WTC11 (cell line): ENCODE data around the gene CELA2A. TPM values are rescaled to one million over a fixed set of nuclear protein-coding genes. Genes with fewer than 3 reads are reported as not detected.
A peak's percentile ranks its signal among the peaks of the same experiment; 100 is the strongest.
"Not testable (repeated sequence)": the region's sequence is repeated elsewhere in the genome, so short reads cannot be mapped to it uniquely, and the experiment has no call there.

Experiments
- ATAC-seq: fragments of 200-7000 bp; cut with Tn5 transposase; 2 replicates; pipeline ENCODE4 v1.10.0; 2021; ENCODE audit warnings: mild to moderate bottlenecking, moderate library complexity
- CTCF ChIA-PET: fragments of 300-600 bp; sonication (Branson Sonifier 250); formaldehyde crosslinking; loops from one replicate; lab custom pipeline; 2021; ENCODE audit warnings: antibody characterized with exemption; lab: Charles Lee
- POLR2A ChIA-PET: fragments of 350-600 bp; sonication (Branson Sonifier 250); formaldehyde crosslinking; loops from one replicate; lab custom pipeline; 2021; ENCODE audit warnings: antibody characterized with exemption; lab: Charles Lee
- DNase-seq: peaks from one replicate; pipeline ENCODE4 v3.0.0; 2021; ENCODE audit warnings: low spot score
- H3K27ac Mint-ChIP-seq: 2 replicates; pipeline ENCODE4 v1.8.0; 2021; ENCODE audit warnings: mixed read lengths
- H3K27me3 Mint-ChIP-seq: 2 replicates; pipeline ENCODE4 v1.8.0; 2021; ENCODE audit warnings: low read depth, mild to moderate bottlenecking, moderate library complexity, mixed read lengths
- H3K36me3 Mint-ChIP-seq: 2 replicates; pipeline ENCODE4 v1.8.0; 2021; ENCODE audit warnings: mixed read lengths
- H3K4me1 Mint-ChIP-seq: 2 replicates; pipeline ENCODE4 v1.8.0; 2022; ENCODE audit warnings: mixed read lengths
- H3K4me3 Mint-ChIP-seq: 2 replicates; pipeline ENCODE4 v1.8.0; 2021; ENCODE audit warnings: mild to moderate bottlenecking, moderate library complexity, mixed read lengths
- H3K9me3 Mint-ChIP-seq: 2 replicates; pipeline ENCODE4 v1.8.0; 2021; ENCODE audit warnings: mixed read lengths
- CREB1 ChIP-seq: sonication (generic); formaldehyde crosslinking; IDR thresholded peaks from 2 replicates; pipeline ENCODE4 v1.8.0; 2023; ENCODE audit warnings: mild to moderate bottlenecking, missing genetic modification reagents
- CREM ChIP-seq: sonication (generic); formaldehyde crosslinking; IDR thresholded peaks from 2 replicates; pipeline ENCODE4 v1.8.1; 2022; ENCODE audit warnings: mild to moderate bottlenecking, missing genetic modification reagents, moderate library complexity
- E2F4 ChIP-seq: sonication (generic); formaldehyde crosslinking; IDR thresholded peaks from 2 replicates; pipeline ENCODE4 v1.8.1; 2022; ENCODE audit warnings: low read depth, mild to moderate bottlenecking, moderate library complexity, missing genetic modification reagents, borderline replicate concordance
- E2F5 ChIP-seq: sonication (generic); formaldehyde crosslinking; IDR thresholded peaks from 2 replicates; pipeline ENCODE4 v1.8.1; 2022; ENCODE audit warnings: mild to moderate bottlenecking, moderate library complexity, missing genetic modification reagents
- ELF4 ChIP-seq: sonication (generic); formaldehyde crosslinking; IDR thresholded peaks from 2 replicates; pipeline ENCODE4 v1.8.1; 2022; ENCODE audit warnings: low read depth, mild to moderate bottlenecking, moderate library complexity, missing genetic modification reagents
- EMX1 ChIP-seq: fragments of 250-450 bp; sonication (Bioruptor Pico); IDR thresholded peaks from 2 replicates; pipeline ENCODE4 v1.8.0; 2021; ENCODE audit warnings: mild to moderate bottlenecking
- FOXK1 ChIP-seq: sonication (generic); formaldehyde crosslinking; IDR thresholded peaks from 2 replicates; pipeline ENCODE4 v1.8.0; 2022; ENCODE audit warnings: mild to moderate bottlenecking, moderate library complexity, missing genetic modification reagents
- GRHL2 ChIP-seq: fragments of 250-450 bp; sonication (Bioruptor Pico); IDR thresholded peaks from 2 replicates; pipeline ENCODE4 v1.8.0; 2022; ENCODE audit warnings: mild to moderate bottlenecking, moderate library complexity; ENCODE audit not compliant: insufficient replicate concordance, severe bottlenecking
- IRF2 ChIP-seq: sonication (generic); formaldehyde crosslinking; IDR thresholded peaks from 2 replicates; pipeline ENCODE4 v1.8.0; 2022; ENCODE audit warnings: low read depth, missing genetic modification reagents, borderline replicate concordance
- JUN ChIP-seq: sonication (generic); formaldehyde crosslinking; IDR thresholded peaks from 2 replicates; pipeline ENCODE4 v1.8.0; 2023; ENCODE audit warnings: mild to moderate bottlenecking, missing genetic modification reagents
- MYBL2 ChIP-seq: sonication (generic); formaldehyde crosslinking; IDR thresholded peaks from 2 replicates; pipeline ENCODE4 v1.8.1; 2023; ENCODE audit warnings: mild to moderate bottlenecking, moderate library complexity, missing genetic modification reagents
- NR3C1 ChIP-seq: sonication (generic); formaldehyde crosslinking; conservative IDR thresholded peaks from 2 replicates; pipeline ENCODE4 v1.8.1; 2023; ENCODE audit warnings: low read depth, mild to moderate bottlenecking, missing genetic modification reagents
- SP1 ChIP-seq: sonication (generic); formaldehyde crosslinking; conservative IDR thresholded peaks from 2 replicates; pipeline ENCODE4 v1.8.1; 2022; ENCODE audit warnings: missing genetic modification reagents
- TEAD4 ChIP-seq: sonication (generic); formaldehyde crosslinking; IDR thresholded peaks from 2 replicates; pipeline ENCODE4 v1.8.0; 2022; ENCODE audit warnings: mild to moderate bottlenecking, missing genetic modification reagents
- TP53 ChIP-seq: sonication (generic); formaldehyde crosslinking; IDR thresholded peaks from 2 replicates; pipeline ENCODE4 v1.8.1; 2023; ENCODE audit warnings: mild to moderate bottlenecking, missing genetic modification reagents
- ZBTB43 ChIP-seq: sonication (generic); formaldehyde crosslinking; IDR thresholded peaks from 2 replicates; pipeline ENCODE4 v1.8.1; 2023; ENCODE audit warnings: mild to moderate bottlenecking, missing genetic modification reagents
- ZNF121 ChIP-seq: sonication (generic); formaldehyde crosslinking; IDR thresholded peaks from 2 replicates; pipeline ENCODE4 v1.8.0; 2023; ENCODE audit warnings: missing genetic modification reagents
- ZNF532 ChIP-seq: fragments of 250-450 bp; sonication (Bioruptor Pico); IDR thresholded peaks from 2 replicates; pipeline ENCODE4 v1.9.0; 2021; ENCODE audit warnings: mild to moderate bottlenecking, borderline replicate concordance
- total RNA-seq: library from RNA; stranded (reverse); gene quantifications from 3 replicates; pipeline ENCODE4 v1.2.3, GENCODE V29; 2021

CELA2A gene
- total RNA-seq, 1 experiment from 2014 or later = 0.83 TPM

- no peak for TF ChIP-seq SP1
Observed at GRCh38 chr1:15513192-15513591, 56.7 kb downstream of the CELA2A start (continued).

- peaks cover 24% of the 10 kb centered on the region for H3K4me1 Mint-ChIP-seq
- no peak overlapping the region for H3K27ac Mint-ChIP-seq
- no peaks in the 10 kb centered on the region for H3K9me3 Mint-ChIP-seq
- DNase-seq = no peak
- no peak overlapping the region for H3K4me3 Mint-ChIP-seq
- H3K36me3 Mint-ChIP-seq = peaks cover 27% of the 10 kb centered on the region
- CTCF ChIA-PET = interaction anchor here (0.6 kb wide), 1 partner anchor 13 kb away, joined by 3 read pairs; the partner anchor contains the start of gene DNAJC16
- POLR2A ChIA-PET = interaction anchor here (0.6 kb wide), 1 partner anchor 268 kb away, joined by 3 read pairs; no protein-coding TSS in a partner anchor
- TF ChIP-seq GRHL2 (CRISPR knock-in tag) (no peak), CREM (no peak), IRF2 (CRISPR knock-in tag) (no peak), FOXK1 (CRISPR knock-in tag) (no peak), E2F5 (CRISPR knock-in tag) (no peak), EMX1 (CRISPR knock-in tag) (no peak), TEAD4 (no peak), ZNF532 (CRISPR knock-in tag) (no peak), TP53 (CRISPR knock-in tag) (no peak), JUN (CRISPR knock-in tag) (no peak), NR3C1 (CRISPR knock-in tag) (no peak)
- TF ChIP-seq, all 79 proteins: peak for 0
- no peaks in the 10 kb centered on the region for H3K27me3 Mint-ChIP-seq
- ATAC-seq = no peak
Observed at GRCh38 chr1:15513919-15514318, 57.4 kb downstream of the CELA2A start.

- H3K36me3 Mint-ChIP-seq = peaks cover 27% of the 10 kb centered on the region
- H3K9me3 Mint-ChIP-seq, H3K27ac Mint-ChIP-seq, POLR2A ChIA-PET, ATAC-seq, H3K4me3 Mint-ChIP-seq, CTCF ChIA-PET, DNase-seq, H3K27me3 Mint-ChIP-seq: not testable (repeated sequence)
- peaks cover 19% of the 10 kb centered on the region for H3K4me1 Mint-ChIP-seq
Observed at GRCh38 chr1:15514557-15514956, 58.0 kb downstream of the CELA2A start.

GRCh38 chr1:15515022-15515663, 58.6 kb downstream of the CELA2A start:
- DNase-seq = no peak
- Mint-ChIP-seq H3K27ac (0 out of 2 replicates have a peak overlapping the region, but pooled peaks have one; percentile 33), H3K9me3 (no peaks in the 10 kb centered on the region), H3K36me3 (peaks cover 27% of the 10 kb centered on the region), H3K4me3 (no peak overlapping the region), H3K4me1 (peaks cover 13% of the 10 kb centered on the region), H3K27me3 (no peaks in the 10 kb centered on the region)
- ChIA-PET CTCF (no interaction called here), POLR2A (no interaction called here)
- TF ChIP-seq E2F4 (no peak), ELF4 (CRISPR knock-in tag) (no peak), ZBTB43 (no peak), MYBL2 (CRISPR knock-in tag) (no peak), CREB1 (CRISPR knock-in tag) (no peak), ZNF121 (CRISPR knock-in tag) (no peak)
- ATAC-seq = no peak
